Measurements from ENCODE around the gene DCAKD. TPM values are rescaled to one million over a fixed set of nuclear protein-coding genes. Genes with fewer than 3 reads are reported as not detected.
A peak's percentile ranks its signal among the peaks of the same experiment; 100 is the strongest.
"Not testable (repeated sequence)": the region's sequence is repeated elsewhere in the genome, so short reads cannot be mapped to it uniquely, and the experiment has no call there.

The DCAKD gene
- total RNA-seq, 1 donor from 2014 or later: 68.1 TPM

- Mint-ChIP-seq H3K36me3 (ENCODE audit: insufficient read depth) (no peaks in the 10 kb centered on the region), H3K4me3 (ENCODE audit: low read depth) (peak overlapping the region; percentile 71), H3K9me3 (ENCODE audit: low read depth) (no peaks in the 10 kb centered on the region), H3K4me1 (ENCODE audit: low read depth) (peaks cover 7% of the 10 kb centered on the region), H3K27me3 (no peaks in the 10 kb centered on the region), H3K27ac (peak overlapping the region; percentile 87)
- DNase-seq (ENCODE audit: low spot score, unreplicated experiment): peak; percentile 33
- TF ChIP-seq, protein P1, sequence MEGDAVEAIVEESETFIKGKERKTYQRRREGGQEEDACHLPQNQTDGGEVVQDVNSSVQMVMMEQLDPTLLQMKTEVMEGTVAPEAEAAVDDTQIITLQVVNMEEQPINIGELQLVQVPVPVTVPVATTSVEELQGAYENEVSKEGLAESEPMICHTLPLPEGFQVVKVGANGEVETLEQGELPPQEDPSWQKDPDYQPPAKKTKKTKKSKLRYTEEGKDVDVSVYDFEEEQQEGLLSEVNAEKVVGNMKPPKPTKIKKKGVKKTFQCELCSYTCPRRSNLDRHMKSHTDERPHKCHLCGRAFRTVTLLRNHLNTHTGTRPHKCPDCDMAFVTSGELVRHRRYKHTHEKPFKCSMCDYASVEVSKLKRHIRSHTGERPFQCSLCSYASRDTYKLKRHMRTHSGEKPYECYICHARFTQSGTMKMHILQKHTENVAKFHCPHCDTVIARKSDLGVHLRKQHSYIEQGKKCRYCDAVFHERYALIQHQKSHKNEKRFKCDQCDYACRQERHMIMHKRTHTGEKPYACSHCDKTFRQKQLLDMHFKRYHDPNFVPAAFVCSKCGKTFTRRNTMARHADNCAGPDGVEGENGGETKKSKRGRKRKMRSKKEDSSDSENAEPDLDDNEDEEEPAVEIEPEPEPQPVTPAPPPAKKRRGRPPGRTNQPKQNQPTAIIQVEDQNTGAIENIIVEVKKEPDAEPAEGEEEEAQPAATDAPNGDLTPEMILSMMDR (IDR thresholded peaks at IDR 0.05; ENCODE audit: unreplicated experiment): no peak
These were observed 780 bp upstream of the DCAKD start for GRCh38 chr17:45052052-45052772.

- H3K27me3 Mint-ChIP-seq; H3K9me3 Mint-ChIP-seq (ENCODE audit: low read depth); H3K27ac Mint-ChIP-seq; DNase-seq (ENCODE audit: low spot score, unreplicated experiment); H3K36me3 Mint-ChIP-seq (ENCODE audit: insufficient read depth); H3K4me1 Mint-ChIP-seq (ENCODE audit: low read depth); H3K4me3 Mint-ChIP-seq (ENCODE audit: low read depth): not testable (repeated sequence)
These were observed 254 bp upstream of the DCAKD start for GRCh38 chr17:45051720-45052051.

DNA sequence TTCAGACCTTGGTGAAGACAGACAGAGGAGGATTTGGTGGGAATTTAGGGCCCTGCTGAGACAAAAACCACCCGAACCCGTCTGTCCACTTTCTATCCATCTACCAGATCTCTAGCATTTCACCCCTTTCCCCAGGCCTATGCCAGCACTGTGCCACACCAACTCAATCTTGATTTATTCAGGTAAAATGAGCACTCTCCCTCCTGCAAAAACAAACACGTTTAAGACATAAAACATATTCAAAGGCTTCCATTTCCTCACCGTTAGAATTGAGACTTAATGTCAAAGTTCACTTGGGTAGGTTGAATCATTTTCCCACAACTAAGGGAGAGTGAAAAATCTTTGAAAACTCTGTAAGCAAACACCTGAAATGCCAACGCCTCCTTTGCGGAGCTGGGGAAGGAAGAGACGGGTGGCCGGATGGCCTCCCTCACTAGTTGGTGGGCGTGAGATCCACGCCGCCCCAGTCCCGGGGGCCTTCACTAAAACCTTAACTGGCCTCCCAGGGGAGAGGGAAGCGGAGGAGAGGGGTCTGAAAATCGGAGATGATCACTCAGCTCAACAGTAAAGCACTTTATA, 862 bp downstream of the DCAKD start:
- Mint-ChIP-seq H3K36me3 (ENCODE audit: insufficient read depth) (peaks cover 2% of the 10 kb centered on the region), H3K9me3 (ENCODE audit: low read depth) (no peaks in the 10 kb centered on the region), H3K27ac (peak overlapping the region; percentile 95), H3K27me3 (no peaks in the 10 kb centered on the region), H3K4me3 (ENCODE audit: low read depth) (peak overlapping the region; percentile 81), H3K4me1 (ENCODE audit: low read depth) (peaks cover 7% of the 10 kb centered on the region)
- DNase-seq (ENCODE audit: low spot score, unreplicated experiment): no peak
- TF ChIP-seq, protein P1 (IDR thresholded peaks at IDR 0.05; ENCODE audit: unreplicated experiment): no peak

GRCh38 chr17:45048795-45049563, 2.5 kb downstream of the DCAKD start:
- no peaks in the 10 kb centered on the region for H3K9me3 Mint-ChIP-seq (ENCODE audit: low read depth)
- no peak for DNase-seq (ENCODE audit: low spot score, unreplicated experiment)
- peak overlapping the region; percentile 10 for H3K27ac Mint-ChIP-seq

DNA sequence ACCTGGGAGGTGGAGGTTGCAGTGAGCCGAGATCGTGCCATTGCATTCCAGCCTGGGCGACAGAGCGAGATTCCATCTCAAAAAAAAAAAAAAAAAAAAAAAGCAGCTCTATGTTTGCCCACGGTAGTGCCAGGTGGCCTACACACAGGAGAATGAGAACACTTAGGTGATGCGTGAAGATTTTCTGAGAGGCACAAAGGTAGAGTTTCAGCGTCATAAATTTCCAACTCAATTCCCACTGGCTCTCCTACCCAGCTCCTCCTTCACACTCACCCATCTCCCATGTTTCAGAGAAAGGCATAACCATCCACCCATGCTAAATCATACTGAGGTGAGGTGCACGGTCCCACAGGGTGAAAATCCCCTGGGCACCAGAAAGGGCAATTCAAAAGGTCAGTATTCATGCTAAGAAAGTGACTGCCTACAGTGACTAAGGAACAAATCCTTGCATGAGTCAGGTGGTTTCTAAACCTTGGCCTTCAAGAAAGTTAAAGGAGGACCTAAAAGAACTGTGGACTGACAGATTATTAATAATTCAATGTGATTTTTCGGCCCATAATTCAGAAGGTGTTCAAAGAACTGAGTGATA, 4.8 kb downstream of the DCAKD start:
- no peaks in the 10 kb centered on the region for H3K9me3 Mint-ChIP-seq (ENCODE audit: low read depth)
- peaks cover 10% of the 10 kb centered on the region for H3K4me1 Mint-ChIP-seq (ENCODE audit: low read depth)
- H3K36me3 Mint-ChIP-seq (ENCODE audit: insufficient read depth): peaks cover 2% of the 10 kb centered on the region
- H3K27me3 Mint-ChIP-seq: no peaks in the 10 kb centered on the region
- H3K27ac Mint-ChIP-seq: peak overlapping the region; percentile 43
- TF ChIP-seq, protein P1 (IDR thresholded peaks at IDR 0.05; ENCODE audit: unreplicated experiment): no peak
- DNase-seq (ENCODE audit: low spot score, unreplicated experiment): no peak
- no peak overlapping the region for H3K4me3 Mint-ChIP-seq (ENCODE audit: low read depth)

More at GRCh38 chr17:45048795-45049563, 2.5 kb downstream of the DCAKD start:
- H3K4me1 Mint-ChIP-seq (ENCODE audit: low read depth): peaks cover 7% of the 10 kb centered on the region
- TF ChIP-seq, protein P1 (IDR thresholded peaks at IDR 0.05; ENCODE audit: unreplicated experiment): peak; percentile 45
- H3K36me3 Mint-ChIP-seq (ENCODE audit: insufficient read depth): peaks cover 2% of the 10 kb centered on the region
- peak overlapping the region; percentile 47 for H3K4me3 Mint-ChIP-seq (ENCODE audit: low read depth)
- H3K27me3 Mint-ChIP-seq: no peaks in the 10 kb centered on the region

Data from progenitor cell of endocrine pancreas (in vitro differentiated cells).